Smooth muscle cell (in vitro differentiated cells): Measurements from ENCODE around the gene TNC. TPM values are rescaled to one million over a fixed set of nuclear protein-coding genes. Genes with fewer than 3 reads are reported as not detected.

ENCODE experiments used
- DNase-seq: peaks from one replicate; lab custom pipeline; 2025; ENCODE audit not compliant: unreplicated experiment; lab: John Stamatoyannopoulos, UW
- H2AFZ ChIP-seq: fragments of 200-600 bp; sonication (generic); 2 replicates; pipeline ENCODE4 v1.6.0; 2016; ENCODE audit warnings: antibody characterized with exemption, low read depth, mild to moderate bottlenecking
- H3F3A ChIP-seq: fragments of 200-600 bp; sonication (generic); 2 replicates; pipeline ENCODE4 v1.6.0; 2017; ENCODE audit warnings: antibody characterized with exemption, low read depth
- H3K27ac ChIP-seq: fragments of 200-600 bp; sonication (generic); 2 replicates; pipeline ENCODE4 v1.5.1; 2016; ENCODE audit warnings: low read depth, mild to moderate bottlenecking
- H3K27me3 ChIP-seq: fragments of 200-600 bp; sonication (generic); 2 replicates; pipeline ENCODE4 v1.6.1; 2016; ENCODE audit warnings: low read depth, mild to moderate bottlenecking
- H3K36me3 ChIP-seq: fragments of 200-600 bp; sonication (generic); 2 replicates; pipeline ENCODE4 v1.5.1; 2016; ENCODE audit warnings: low read depth
- H3K4me1 ChIP-seq: fragments of 200-600 bp; sonication (generic); 2 replicates; pipeline ENCODE4 v1.5.1; 2016; ENCODE audit warnings: low read depth
- H3K4me2 ChIP-seq: fragments of 200-600 bp; sonication (generic); 2 replicates; pipeline ENCODE4 v1.6.0; 2016; ENCODE audit warnings: mild to moderate bottlenecking
- H3K4me3 ChIP-seq: fragments of 200-600 bp; sonication (generic); 2 replicates; pipeline ENCODE4 v1.5.1; 2016; ENCODE audit warnings: mild to moderate bottlenecking
- H3K79me2 ChIP-seq: fragments of 200-600 bp; sonication (generic); 2 replicates; pipeline ENCODE4 v1.6.0; 2016; ENCODE audit warnings: low read depth, mild to moderate bottlenecking
- H3K9ac ChIP-seq: fragments of 200-600 bp; sonication (generic); 2 replicates; pipeline ENCODE4 v1.6.0; 2016; ENCODE audit warnings: low read depth
- H3K9me3 ChIP-seq: fragments of 200-600 bp; sonication (generic); replicated peaks from 2 replicates; pipeline ENCODE4 v1.5.1; 2016; ENCODE audit warnings: low read depth
- H4K20me1 ChIP-seq: fragments of 200-600 bp; sonication (generic); 2 replicates; pipeline ENCODE4 v1.6.0; 2016; ENCODE audit warnings: low read depth
- CTCF ChIP-seq: fragments of 200-600 bp; sonication (generic); IDR thresholded peaks from 2 replicates; pipeline ENCODE4 v1.5.1; 2017; ENCODE audit warnings: borderline replicate concordance, mild to moderate bottlenecking, antibody characterized with exemption; ENCODE audit not compliant: insufficient read depth, poor library complexity, severe bottlenecking
- WGBS: methylation state at CpG from one replicate; pipeline ENCODE4 v1.1.7; 2016; ENCODE audit warnings: low lambda C conversion rate; 5-methylcytosine and 5-hydroxymethylcytosine counted together
- polyA plus RNA-seq: library from polyadenylated mRNA; unstranded; fragments of >200 nt; fragmentation: Nextera tagmentation; extraction: Ambion mirVana; gene quantifications from 2 replicates; pipeline ENCODE4 v1.2.1, GENCODE V29; 2016
- total RNA-seq: library from RNA; depleted of rRNA; stranded (reverse); fragments of >200 nt; gene quantifications from 2 replicates; pipeline ENCODE4 v1.2.3, GENCODE V29; 2014

The TNC gene
- total RNA-seq (563 and 581 TPM in 2 replicates), polyA plus RNA-seq (365 and 567 TPM in 2 replicates)

- TF ChIP-seq CTCF, result no peak
- peak within 1 kb of the TSS; percentile 6 for H2AFZ ChIP-seq
- H3K4me3 ChIP-seq, result peak within 1 kb of the TSS; percentile 43
- H3K9ac ChIP-seq, result peak within 1 kb of the TSS; percentile 53
- peaks cover 9% of the 10 kb centered on the region for H3F3A ChIP-seq
- H3K4me2 ChIP-seq, result peak within 1 kb of the TSS; percentile 84
- peaks cover 32% of the 10 kb centered on the region for H3K4me1 ChIP-seq
- WGBS, result under 1% methylated on average over 36 of the region's 37 CpGs
- H3K27ac ChIP-seq, result peak within 1 kb of the TSS; percentile 85
- DNase-seq, result peak; percentile 57
- no peaks in the 10 kb centered on the region for H3K36me3 ChIP-seq
- no peaks in the 10 kb centered on the region for H3K9me3 ChIP-seq
- peaks cover 9% of the 10 kb centered on the region for H3K27me3 ChIP-seq
- H3K79me2 ChIP-seq, result peaks cover 31% of the 10 kb centered on the region
- H4K20me1 ChIP-seq, result no peaks in the 10 kb centered on the region
These were observed at the start of gene TNC for GRCh38 chr9:115117999-115118878. Gene TNC (minus strand): TSS chr9:115118157. CDS start chr9:115091018, 27,139 bp downstream.

GRCh38 chr9:115167175-115167574, 49.2 kb upstream of the TNC start:
- no peak for TF ChIP-seq CTCF
- no peak for DNase-seq

GRCh38 chr9:115165233-115165632, 47.3 kb upstream of the TNC start:
- no peaks in the 10 kb centered on the region for H3K4me1 ChIP-seq
- no peaks in the 10 kb centered on the region for H3K9me3 ChIP-seq
- H4K20me1 ChIP-seq, result no peaks in the 10 kb centered on the region
- H3K9ac ChIP-seq, result no peak overlapping the region
- H3K4me3 ChIP-seq, result no peak overlapping the region
- no peaks in the 10 kb centered on the region for H3K36me3 ChIP-seq
- peaks cover 18% of the 10 kb centered on the region for H3F3A ChIP-seq
- H3K4me2 ChIP-seq, result no peak overlapping the region
- no peaks in the 10 kb centered on the region for H3K27me3 ChIP-seq
- DNase-seq, result no peak
- H2AFZ ChIP-seq, result no peak overlapping the region
- H3K27ac ChIP-seq, result peak overlapping the region; percentile 57
- TF ChIP-seq CTCF, result no peak
- H3K79me2 ChIP-seq, result no peaks in the 10 kb centered on the region

More at GRCh38 chr9:115167175-115167574, 49.2 kb upstream of the TNC start:
- H3K9me3 ChIP-seq, result no peaks in the 10 kb centered on the region
- no peaks in the 10 kb centered on the region for H3K4me1 ChIP-seq
- H3K4me2 ChIP-seq, result peak overlapping the region; percentile 44
- 5% methylated on average over 3 of the region's 3 CpGs for WGBS
- H3K27ac ChIP-seq, result no peak overlapping the region
- H3K27me3 ChIP-seq, result no peaks in the 10 kb centered on the region
- H3K4me3 ChIP-seq, result no peak overlapping the region
- peaks cover 18% of the 10 kb centered on the region for H3F3A ChIP-seq
- H4K20me1 ChIP-seq, result no peaks in the 10 kb centered on the region
- no peak overlapping the region for H2AFZ ChIP-seq
- H3K9ac ChIP-seq, result no peak overlapping the region
- H3K36me3 ChIP-seq, result no peaks in the 10 kb centered on the region
- no peaks in the 10 kb centered on the region for H3K79me2 ChIP-seq

GRCh38 chr9:115164511-115164974, 46.6 kb upstream of the TNC start:
- no peak overlapping the region for H2AFZ ChIP-seq
- peak overlapping the region; percentile 73 for H3K4me2 ChIP-seq
- no peak for TF ChIP-seq CTCF
- H3K9ac ChIP-seq, result no peak overlapping the region
- H3K27ac ChIP-seq, result peak overlapping the region; percentile 57
- H3K36me3 ChIP-seq, result no peaks in the 10 kb centered on the region
- H3K79me2 ChIP-seq, result no peaks in the 10 kb centered on the region
- no peaks in the 10 kb centered on the region for H3K9me3 ChIP-seq
- H3K4me1 ChIP-seq, result no peaks in the 10 kb centered on the region
- WGBS, result 31% methylated on average over 3 of the region's 3 CpGs
- H4K20me1 ChIP-seq, result no peaks in the 10 kb centered on the region
- H3F3A ChIP-seq, result peaks cover 18% of the 10 kb centered on the region
- peak; percentile 9 for DNase-seq
- no peak overlapping the region for H3K4me3 ChIP-seq
- H3K27me3 ChIP-seq, result no peaks in the 10 kb centered on the region
